Kidney (tissue), 14 donors: Measurements from ENCODE around the gene AGL. TPM values are rescaled to one million over a fixed set of nuclear protein-coding genes. Genes with fewer than 3 reads are reported as not detected.
"Not testable (repeated sequence)": the region's sequence is repeated elsewhere in the genome, so short reads cannot be mapped to it uniquely, and the experiment has no call there.

ENCODE experiments used
- DNase-seq, 5 donors: peaks; one replicate each; pipeline ENCODE4 v3.0.0-alpha.2; 2013 to 2020
- FAIRE-seq: peaks from 2 replicates; lab custom pipeline; 2012; peaks lifted over from hg19 to GRCh38; lab: Jason Lieb, UNC
- H3K27ac ChIP-seq, 2 donors: one replicate each; pipeline ENCODE4 v1.7.0; 2013; ENCODE audit warnings: low read depth in 2 of 2, low read length in 2 of 2, inconsistent platforms in 1 of 2
- H3K27me3 ChIP-seq: one replicate; pipeline ENCODE4 v1.7.1; 2013; ENCODE audit warnings: low read length, inconsistent platforms; ENCODE audit not compliant: control insufficient read depth, insufficient read depth
- H3K36me3 ChIP-seq, 3 donors: one replicate each; pipeline versions ENCODE4 v1.7.0 to v1.7.1; 2013; ENCODE audit warnings: low read length in 3 of 3, control low read depth in 1 of 3, inconsistent platforms in 1 of 3; ENCODE audit not compliant: insufficient read depth in 3 of 3, control insufficient read depth in 2 of 3
- H3K4me1 ChIP-seq, 3 donors: one replicate each; pipeline versions ENCODE4 v1.7.0 to v1.7.1; 2013; ENCODE audit warnings: low read length in 3 of 3, inconsistent platforms in 1 of 3, low read depth in 1 of 3; ENCODE audit not compliant: control insufficient read depth in 2 of 3, insufficient read depth in 2 of 3
- H3K4me3 ChIP-seq, 3 donors: one replicate each; pipeline versions ENCODE4 v1.7.0 to v1.8.1; 2013; ENCODE audit warnings: low read length in 3 of 3, control low read depth in 1 of 3, inconsistent platforms in 1 of 3
- H3K9ac ChIP-seq, 3 donors: one replicate each; pipeline versions ENCODE4 v1.7.0 to v1.7.1; 2013; ENCODE audit warnings: low read length in 3 of 3, control low read depth in 1 of 3, inconsistent platforms in 1 of 3
- H3K9me3 ChIP-seq, 3 donors: one replicate each; pipeline versions ENCODE4 v1.7.0 to v1.7.1; 2013; ENCODE audit warnings: low read length in 3 of 3, control low read depth in 1 of 3, inconsistent platforms in 1 of 3; ENCODE audit not compliant: control insufficient read depth in 2 of 3, insufficient read depth in 1 of 3
- CTCF ChIP-seq: IDR thresholded peaks from 3 replicates; pipeline ENCODE4 v1.5.1; 2012; ENCODE audit warnings: mild to moderate bottlenecking, moderate library complexity, borderline replicate concordance; ENCODE audit not compliant: insufficient read depth; ENCODE audit errors: extremely low read depth
- intact Hi-C: fragments of 100-400 bp; cut with DNase I; formaldehyde crosslinking; loops from one replicate; pipeline ENCODE4 v1.11.1; 2022
- polyA plus RNA-seq: library from polyadenylated mRNA; stranded (reverse); fragments of 350-450 nt; fragmentation: Illumina TruSeq; extraction: RNeasy Lipid Tissue Mini Kit (QIAGEN cat#74804); gene quantifications from one replicate; pipeline ENCODE4 v1.2.3, GENCODE V29; 2014; ENCODE audit warnings: low read depth, low replicate concordance; ENCODE audit not compliant: insufficient read depth
- total RNA-seq: library from RNA; stranded (reverse); fragmentation: NEBNext Ultra II Directional; extraction: Animal tissue kit (Norgen Biotek cat#: 25700); gene quantifications from one replicate; pipeline ENCODE4 v1.2.1, GENCODE V29; 2021
- donor health status: control.
- donor health status: control.
- donor health status: control.
- donor health status: control.
- donor health status: control.
- donor health status: DM: yes; HTN: yes; CAD: no.
- donor health status: Normal renal cell carcinoma (clear cell type).

Gene AGL
- total and polyA plus RNA-seq, 2 donors from 2014 or later: 9.1 to 19.8 TPM

GRCh38 chr1:99887890-99888289 lies 37.7 kb downstream of the AGL start:
- intact Hi-C loops: no loop called here
- H3K27me3 ChIP-seq: no peaks in the 10 kb centered on the region
- H3K27ac ChIP-seq: no peak overlapping the region
- H3K36me3 ChIP-seq: peaks cover 7 to 22% (median 14%) of the 10 kb centered on the region in 3 donors
- DNase-seq (no peak), FAIRE-seq (no peak)
- no peak overlapping the region for H3K9ac ChIP-seq
- TF ChIP-seq CTCF: no peak
- H3K4me1 ChIP-seq: no peaks in the 10 kb centered on the region
- no peak overlapping the region for H3K4me3 ChIP-seq
- H3K9me3 ChIP-seq: no peaks in the 10 kb centered on the region

GRCh38 chr1:99891997-99892396 lies 41.8 kb downstream of the AGL start:
- DNase-seq: no peak
- H3K27ac ChIP-seq: no peak overlapping the region
- no peak overlapping the region for H3K4me3 ChIP-seq
- no peaks in the 10 kb centered on the region for H3K4me1 ChIP-seq
- FAIRE-seq: peak; percentile 21
- no peak for TF ChIP-seq CTCF
- peaks cover 2 to 9% (median 8%) of the 10 kb centered on the region in 3 donors for H3K36me3 ChIP-seq
- no peaks in the 10 kb centered on the region for H3K27me3 ChIP-seq
- H3K9ac ChIP-seq: no peak overlapping the region
- intact Hi-C loops: no loop called here
- no peaks in the 10 kb centered on the region for H3K9me3 ChIP-seq

DNA sequence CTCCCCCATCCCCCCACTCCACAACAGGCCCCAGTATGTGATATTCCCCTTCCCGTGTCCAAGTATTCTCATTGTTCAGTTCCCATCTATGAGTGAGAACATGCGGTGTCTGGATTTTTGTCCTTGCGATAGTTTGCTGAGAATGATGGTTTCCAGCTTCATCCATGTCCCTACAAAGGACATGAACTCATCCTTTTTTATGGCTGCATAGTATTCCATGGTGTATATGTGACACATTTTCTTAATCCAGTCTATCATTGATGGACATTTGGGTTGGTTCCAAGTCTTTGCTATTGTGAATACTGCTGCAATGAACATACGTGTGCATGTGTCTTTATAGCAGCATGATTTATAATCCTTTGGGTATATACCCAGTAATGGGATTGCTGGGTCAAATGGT lies 53.1 kb downstream of the AGL start:
- H3K36me3 ChIP-seq, H3K27ac ChIP-seq, intact Hi-C loops, H3K9ac ChIP-seq, FAIRE-seq, DNase-seq, H3K4me3 ChIP-seq, H3K4me1 ChIP-seq, H3K27me3 ChIP-seq, H3K9me3 ChIP-seq: not testable (repeated sequence)

DNA sequence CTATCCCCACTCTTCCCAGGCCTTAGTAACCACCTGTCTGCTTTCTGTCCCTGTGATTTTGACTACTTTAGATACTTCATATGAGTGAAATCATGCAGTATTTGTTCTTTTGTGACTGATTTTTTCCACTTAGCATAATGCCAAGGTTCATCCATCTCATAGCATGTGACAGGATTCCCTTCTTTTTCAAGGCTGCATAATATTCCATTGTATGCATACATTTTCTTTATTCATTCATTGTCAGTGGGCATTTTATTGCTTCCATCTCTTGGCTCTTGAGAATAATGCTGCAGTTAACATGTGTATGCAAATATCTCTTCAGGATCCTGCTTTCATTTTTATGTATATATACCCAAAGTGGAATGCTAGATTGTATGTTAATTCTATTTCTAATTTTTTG lies 56.4 kb downstream of the AGL start:
- H3K9me3 ChIP-seq: no peaks in the 10 kb centered on the region
- intact Hi-C loops: no loop called here
- no peak for FAIRE-seq
- no peak for TF ChIP-seq CTCF
- no peak overlapping the region for H3K9ac ChIP-seq
- H3K36me3 ChIP-seq: peaks cover 0 to 3% (median 0%) of the 10 kb centered on the region in 3 donors
- no peak overlapping the region for H3K27ac ChIP-seq
- H3K4me1 ChIP-seq: no peaks in the 10 kb centered on the region
- no peak for DNase-seq
- no peaks in the 10 kb centered on the region for H3K27me3 ChIP-seq
- no peak overlapping the region for H3K4me3 ChIP-seq
